Body of pancreas (tissue), 4 donors: ENCODE results near the gene SPOCK1.

Experiments
- CTCF ChIP-seq, 7 experiments: fragments of 450-650 bp in 4 of 7; fragments of 200-600 bp in 3 of 7; sonication (generic) in 3 of 7; IDR thresholded peaks; one replicate each; pipeline ENCODE4 v1.5.1; 2016 to 2019; ENCODE audit warnings: antibody characterized with exemption in 7 of 7
- POLR2A ChIP-seq, 3 donors: fragments of 450-650 bp; IDR thresholded peaks; one replicate each; pipeline ENCODE4 v1.6.1; 2016; ENCODE audit warnings: antibody characterized with exemption in 3 of 3, mild to moderate bottlenecking in 2 of 3

GRCh38 chr5:137070521-137070920, 428.6 kb downstream of the SPOCK1 start:
- TF ChIP-seq CTCF (IDR thresholded peaks at IDR 0.05) (no peak), POLR2A (IDR thresholded peaks at IDR 0.05) (no peak)
